Measurements from ENCODE around the gene OSBP2. TPM values are rescaled to one million over a fixed set of nuclear protein-coding genes. Genes with fewer than 3 reads are reported as not detected.

OSBP2 gene
- total RNA-seq, 1 donor from 2014 or later: 2.1 TPM

DNA sequence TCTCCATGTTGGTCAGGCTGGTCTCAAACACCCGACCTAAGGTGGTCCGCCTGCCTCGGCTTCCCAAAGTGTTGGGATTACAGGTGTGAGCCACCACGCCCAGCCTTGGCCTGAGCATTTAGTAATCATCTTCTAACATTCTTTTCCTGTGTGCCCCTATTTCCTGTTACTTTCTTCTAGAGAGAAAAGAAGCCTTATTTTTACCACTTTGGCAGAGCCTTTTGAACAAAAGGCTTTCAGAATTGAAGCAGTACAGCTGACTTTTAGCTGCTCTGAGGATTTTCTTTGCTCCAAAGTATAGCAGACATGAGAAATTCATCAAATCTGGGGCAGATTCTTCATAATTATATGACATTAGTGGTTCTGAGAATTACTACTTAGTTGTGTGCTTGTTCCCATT is 260.5 kb downstream of the OSBP2 start:
- intact Hi-C loops (cut with micrococcal nuclease): no loop called here
- no peaks in the 10 kb centered on the region for H3K27me3 Mint-ChIP-seq (ENCODE audit: low read depth)
- no peak for DNase-seq (ENCODE audit: low spot score)
- H3K27ac Mint-ChIP-seq: no peak overlapping the region
- no peak overlapping the region for H3K4me3 Mint-ChIP-seq (ENCODE audit: low read depth)
- H3K4me1 Mint-ChIP-seq (ENCODE audit: low read depth): peaks cover 9% of the 10 kb centered on the region
- no peaks in the 10 kb centered on the region for H3K9me3 Mint-ChIP-seq
- peaks cover 47% of the 10 kb centered on the region for H3K36me3 Mint-ChIP-seq (ENCODE audit: low read depth)

Other genes starting within 250 kb of the OSBP2 start
- not detected in 2 replicates for gene SEC14L3, start 222.9 kb upstream of the OSBP2 start, total RNA-seq
- not detected in 2 replicates for gene SEC14L4, start 189.2 kb upstream of the OSBP2 start, total RNA-seq
- 0.05 TPM in 1 of 2 replicates, not detected in the other for gene SEC14L6, start 148.1 kb upstream of the OSBP2 start, total RNA-seq
- not detected in 2 replicates for gene GAL3ST1, start 120.2 kb upstream of the OSBP2 start, total RNA-seq
- 129 and 132 TPM in 2 replicates for gene PES1, start 103.0 kb upstream of the OSBP2 start, total RNA-seq
- 0.51 and 0.68 TPM in 2 replicates for gene TCN2, start 87.7 kb upstream of the OSBP2 start, total RNA-seq
- gene SLC35E4, start 59.1 kb upstream of the OSBP2 start, total RNA-seq: 8.3 and 9.0 TPM in 2 replicates
- 10.5 and 11.2 TPM in 2 replicates for gene DUSP18, start 27.0 kb upstream of the OSBP2 start, total RNA-seq

Measured in activated T-helper 2 cell treated with anti-CD3 and anti-CD28 coated beads, Interferon-gamma antibody, Interleukin-2, Interleukin-4, amounts not matched to agents 10 μg/mL and 5 μg/mL and 100 μg/mL, durations not matched to agents 14 hours and 24 hours and 36 hours (primary cell).